ENCODE measurements around the gene CCDC8.

DNA sequence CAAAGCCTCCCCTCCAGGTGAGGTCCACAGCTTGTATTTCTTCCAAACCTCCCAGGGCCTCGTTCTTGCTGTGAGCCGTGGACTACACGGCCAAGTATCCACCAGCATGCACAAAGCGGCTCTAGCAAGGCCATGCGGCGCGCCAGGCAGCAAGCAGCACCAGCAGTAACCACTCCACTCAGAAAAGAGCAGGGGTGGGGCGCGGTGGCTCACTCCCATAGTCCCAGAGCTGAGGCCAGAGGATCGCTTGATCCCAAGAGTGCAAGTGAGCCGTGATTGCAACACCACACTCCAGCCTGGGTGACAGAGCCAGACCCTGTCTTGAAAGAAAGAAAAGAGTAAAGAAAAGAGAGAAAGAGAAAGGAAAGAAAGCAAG lies 4.7 kb downstream of the CCDC8 start:
- TF ChIP-seq EP300 (IDR thresholded peaks at IDR 0.05) (no peak), POLR2A (IDR thresholded peaks at IDR 0.05) (no peak)

Measured in tibial nerve (tissue), 3 donors.